GM19238 (cell line): ENCODE data around the gene AP4B1.

Source experiments
- DNase-seq: peaks from one replicate; pipeline ENCODE4 v3.0.0; 2011; ENCODE audit warnings: low spot score; ENCODE audit not compliant: insufficient read length

AP4B1 gene

DNA sequence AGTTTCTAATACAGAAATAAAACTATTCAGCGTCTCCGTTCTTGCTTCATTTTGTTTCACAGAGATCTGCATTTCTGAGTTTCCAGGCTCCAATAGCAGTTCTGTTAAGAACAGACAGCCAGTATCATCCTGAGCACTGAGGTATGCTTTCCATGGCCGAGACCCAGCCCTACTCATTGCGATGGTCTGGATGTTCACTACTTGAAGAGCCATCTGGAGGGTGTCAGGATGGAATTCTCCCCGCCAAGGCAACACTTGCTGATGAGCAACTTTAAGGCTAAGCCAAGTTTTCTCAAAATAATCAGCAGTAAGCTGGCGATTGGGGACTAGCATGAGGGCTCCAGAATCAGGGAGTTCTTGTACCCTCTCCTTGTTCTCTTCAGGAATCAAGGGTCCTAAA, 9.5 kb downstream of the AP4B1 start:
- no peak for DNase-seq

GRCh38 chr1:113893267-113893666, 11.3 kb downstream of the AP4B1 start:
- no peak for DNase-seq

DNA sequence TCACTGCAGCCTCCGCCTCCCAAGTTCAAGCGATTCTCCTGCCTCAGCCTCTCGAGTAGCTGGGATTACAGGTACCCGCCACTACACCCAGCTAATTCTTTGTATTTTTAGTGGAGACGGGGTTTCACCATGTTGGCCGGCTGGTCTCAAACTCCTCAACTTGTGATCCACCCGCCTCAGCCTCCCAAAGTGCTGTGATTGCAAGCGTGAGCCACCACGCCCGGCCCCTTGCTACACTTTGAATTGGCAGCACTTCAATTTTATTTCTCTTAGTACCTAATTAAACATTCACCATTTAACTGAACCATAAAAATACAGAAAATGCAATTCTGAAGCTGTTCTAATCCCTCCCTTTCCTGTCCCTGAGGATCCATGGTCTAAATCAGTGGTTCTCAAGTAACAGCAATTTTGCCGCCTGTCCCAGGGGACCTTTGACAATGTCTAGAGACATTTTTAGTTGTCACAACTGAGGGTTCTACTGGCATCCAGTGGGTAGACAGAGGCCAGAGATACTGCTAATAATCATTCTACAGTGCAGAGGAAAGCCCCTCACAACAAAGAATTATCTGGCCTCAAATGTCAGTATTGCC, 12.9 kb downstream of the AP4B1 start:
- DNase-seq, result no peak

- no peak for DNase-seq
Observed at GRCh38 chr1:113890816-113891215, 13.8 kb downstream of the AP4B1 start.

GRCh38 chr1:113887402-113888175, 17.0 kb downstream of the AP4B1 start, which contains the start of gene BCL2L15:
TSS of gene BCL2L15 (minus strand) at chr1:113887581. CDS start at chr1:113887375, 206 bp downstream.
- DNase-seq, result no peak

DNA sequence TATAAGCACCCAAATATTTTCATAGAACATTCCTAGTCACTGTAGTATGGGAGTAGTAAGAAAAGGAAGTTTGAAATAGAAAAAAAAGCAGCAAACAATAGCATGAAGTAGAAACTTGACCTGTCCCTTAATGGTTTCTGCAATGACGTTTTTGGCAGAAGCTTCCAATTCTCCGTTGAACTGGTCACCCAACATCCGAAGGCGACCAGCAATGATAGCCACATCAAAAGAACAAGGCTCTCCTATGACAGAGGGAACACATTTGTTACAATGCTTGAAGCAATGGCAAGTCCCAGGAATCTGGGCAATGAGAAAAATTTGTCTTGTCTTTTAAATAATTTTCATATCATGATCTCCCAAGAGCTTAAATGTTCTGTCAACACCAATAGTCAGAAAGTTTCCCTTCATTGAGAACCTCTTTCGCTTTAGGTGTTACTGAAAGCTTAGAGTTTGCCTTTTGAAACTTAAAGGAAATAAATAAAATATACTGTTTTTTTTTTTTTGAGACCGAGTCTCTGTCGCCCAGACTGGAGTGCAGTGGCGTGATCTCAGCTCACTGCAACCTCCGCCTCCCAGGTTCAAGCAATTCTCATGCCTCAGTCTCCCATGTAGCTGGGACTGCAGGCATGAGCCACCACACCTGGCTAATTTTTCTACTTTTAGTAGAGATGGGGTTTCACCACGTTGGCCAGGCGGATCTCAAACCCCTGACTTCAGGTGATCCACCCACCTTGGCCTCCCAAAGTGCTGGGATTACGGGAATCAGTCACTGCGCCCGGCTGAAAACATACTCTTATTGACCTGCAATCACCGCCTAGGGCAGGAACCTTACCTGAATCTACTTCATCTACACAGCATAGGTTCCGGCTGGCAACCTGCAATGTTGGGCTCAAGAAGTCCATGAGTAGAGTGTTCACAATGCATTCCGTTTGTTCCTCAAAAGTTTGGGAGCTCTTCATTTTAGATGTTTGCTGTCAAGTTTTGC, 17.9 kb downstream of the AP4B1 start:
- DNase-seq, result no peak

GRCh38 chr1:113881661-113882060, 22.9 kb downstream of the AP4B1 start:
- DNase-seq, result no peak

- no peak for DNase-seq
Observed at GRCh38 chr1:113879739-113880038, 24.9 kb downstream of the AP4B1 start.

GRCh38 chr1:113876176-113876575, 28.4 kb downstream of the AP4B1 start:
- DNase-seq, result no peak

DNA sequence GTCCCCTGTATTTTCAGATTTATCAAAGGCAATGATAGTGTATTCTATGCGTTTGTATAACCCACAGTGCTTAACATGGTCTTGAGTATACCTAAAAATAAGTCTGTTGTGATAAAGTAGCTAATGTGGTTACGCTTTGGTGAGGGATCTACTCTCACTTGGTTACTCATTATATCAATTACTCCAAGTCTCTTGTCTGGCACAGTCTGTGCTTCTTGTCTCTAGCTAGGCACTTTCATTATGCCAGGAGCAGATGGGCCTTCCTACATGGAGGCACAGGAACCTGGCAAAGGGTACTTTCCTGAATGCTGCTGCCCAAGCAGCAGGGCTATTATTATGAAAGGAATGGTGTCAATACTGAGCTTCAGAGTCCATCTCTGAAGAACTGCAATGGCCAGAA, 28.9 kb downstream of the AP4B1 start:
- DNase-seq, result no peak

GRCh38 chr1:113874012-113874879, 30.4 kb downstream of the AP4B1 start:
- DNase-seq, result no peak

DNA sequence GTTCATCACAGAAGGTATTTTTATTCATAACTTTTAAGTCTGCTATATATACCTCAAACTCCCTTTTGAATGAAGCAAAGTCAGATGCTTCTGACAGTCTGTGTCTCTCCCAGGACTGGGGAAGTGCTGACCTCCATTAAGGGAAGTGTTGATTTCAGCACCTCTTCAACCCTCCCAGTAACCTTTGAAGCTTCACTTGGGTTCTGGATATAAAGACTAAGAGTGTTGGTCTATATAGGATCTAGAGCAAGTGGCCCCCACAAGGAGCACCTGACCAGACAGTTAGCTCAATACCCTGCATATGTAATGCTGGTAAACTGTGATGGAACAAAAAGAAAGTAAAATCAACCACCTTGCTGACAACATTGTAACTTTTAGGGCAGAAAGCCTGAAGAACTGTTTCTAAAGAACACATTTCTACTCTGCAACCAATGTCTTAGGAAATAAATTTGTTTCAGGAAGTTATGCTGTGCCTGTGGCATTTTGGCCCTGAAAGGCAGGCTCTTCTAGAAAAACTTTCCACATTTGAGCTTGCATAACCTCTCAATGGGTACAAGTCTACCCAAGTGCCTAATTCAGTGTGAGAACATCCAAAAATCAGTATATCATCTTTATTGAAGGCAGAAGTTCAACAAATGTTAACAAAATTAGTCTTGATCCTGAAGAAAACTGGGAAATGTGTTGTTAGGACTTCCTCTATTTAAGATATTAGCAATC, 32.2 kb downstream of the AP4B1 start:
- DNase-seq, result no peak

- DNase-seq, result no peak
Observed at GRCh38 chr1:113871597-113872113, 32.9 kb downstream of the AP4B1 start, which contains the start of gene PTPN22. TSS of gene PTPN22 (minus strand) at chr1:113871712.

- DNase-seq, result no peak
Observed at GRCh38 chr1:113870778-113871177, 33.8 kb downstream of the AP4B1 start.

GRCh38 chr1:113868387-113869083, 36.1 kb downstream of the AP4B1 start:
- no peak for DNase-seq

- DNase-seq, result no peak
Observed at GRCh38 chr1:113861641-113862040, 43.0 kb downstream of the AP4B1 start.

GRCh38 chr1:113860891-113861290, 43.7 kb downstream of the AP4B1 start:
- DNase-seq, result no peak

DNA sequence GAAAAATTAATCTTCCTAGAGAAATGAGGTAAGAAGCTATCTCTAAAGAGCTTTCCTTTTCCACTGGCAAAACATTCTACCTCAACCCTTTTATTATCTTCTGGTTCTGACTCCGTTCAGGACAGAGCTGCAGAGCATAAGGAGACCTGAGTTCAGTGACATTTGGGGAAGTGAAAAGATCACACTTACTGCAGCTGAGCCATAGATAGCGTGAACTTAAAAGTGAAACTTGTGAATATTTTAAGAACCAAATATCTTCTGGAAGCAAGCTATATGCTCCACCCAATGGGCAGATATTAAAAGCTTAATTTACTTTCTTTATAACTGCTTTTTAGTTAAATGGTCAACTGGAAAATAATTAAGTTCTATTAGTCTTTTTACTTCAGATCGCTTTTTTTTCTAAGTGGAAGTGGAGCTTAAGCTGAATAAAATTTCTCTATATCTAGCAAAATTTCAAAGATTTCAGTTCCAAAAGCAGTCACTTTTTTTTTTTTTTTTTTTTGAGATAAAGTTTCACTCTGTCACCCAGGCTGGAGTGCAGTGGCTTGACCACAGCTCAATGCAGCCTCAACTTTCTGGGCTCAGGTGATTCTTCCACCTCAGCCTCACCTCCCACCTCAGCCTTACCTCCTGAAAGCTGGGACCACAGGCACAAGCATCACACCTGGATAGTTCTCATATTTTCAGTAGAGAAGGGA, 45.0 kb downstream of the AP4B1 start:
- DNase-seq, result no peak

GRCh38 chr1:113858982-113859381, 45.6 kb downstream of the AP4B1 start:
- DNase-seq, result no peak
